HG03108 (cell line): ENCODE data around the gene SERAC1.

ENCODE experiments used
- ATAC-seq: cut with Tn5 transposase; IDR thresholded peaks from one replicate; pipeline ENCODE4 v1.9.1; 2021; ENCODE audit warnings: moderate library complexity; ENCODE audit not compliant: unreplicated experiment

The SERAC1 gene

DNA sequence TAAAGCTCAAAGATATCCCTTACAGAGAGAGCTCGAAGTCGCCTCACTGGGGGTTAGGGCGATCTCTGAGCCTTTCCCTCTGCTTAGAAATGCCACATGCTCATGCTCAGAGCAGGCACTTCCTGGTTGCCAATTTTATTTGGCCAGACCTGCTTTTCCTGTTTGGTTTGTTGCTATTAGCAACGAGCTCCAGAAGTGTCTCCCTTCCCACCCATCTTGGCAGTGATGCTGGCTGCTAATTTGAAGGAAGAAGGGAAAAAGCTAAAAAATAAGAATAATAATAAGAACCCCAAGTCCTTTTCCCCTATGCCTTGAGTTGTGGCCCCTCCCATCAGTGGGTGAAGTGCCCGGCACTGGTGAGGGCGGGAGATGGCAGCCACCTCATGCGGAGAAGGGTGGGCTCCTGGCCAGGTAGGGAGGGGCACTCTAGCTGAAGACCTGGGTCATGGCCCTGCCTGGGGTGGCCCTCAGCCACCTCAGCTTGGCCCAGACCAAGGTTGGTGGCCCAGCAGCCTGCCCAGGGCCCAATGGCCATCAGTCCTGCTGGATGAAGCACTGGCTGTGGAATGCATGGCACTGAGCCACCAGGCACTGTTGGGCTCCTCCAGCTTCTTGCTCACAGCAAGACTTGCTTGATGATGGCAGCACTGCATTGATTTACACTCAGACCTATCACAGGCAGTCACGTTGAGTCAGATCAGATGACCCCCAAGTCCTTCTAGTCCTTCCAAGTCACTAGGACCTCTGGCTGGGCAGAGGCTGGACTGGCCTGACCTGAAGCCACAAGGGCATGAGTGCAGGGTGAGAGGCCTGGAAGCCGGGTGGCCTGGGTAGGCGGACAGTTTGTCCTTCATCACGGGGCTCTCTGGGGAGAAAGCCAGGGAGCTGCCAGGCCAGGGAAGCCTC is 107.4 kb downstream of the SERAC1 start:
- no peak for ATAC-seq
